OCI-LY3 (cell line): Measurements from ENCODE around the gene SUMF1.

Source experiments
- H2AFZ ChIP-seq: fragments of 200-600, 300-600 bp; shearing (Covaris generic); 2 replicates; pipeline ENCODE4 v1.6.0; 2014; ENCODE audit warnings: antibody characterized with exemption, low read depth, low read length
- H3K27ac ChIP-seq: fragments of 200-600, 300-600 bp; sonication (generic); 2 replicates; pipeline ENCODE4 v1.5.1; 2014; ENCODE audit warnings: mild to moderate bottlenecking, low read length, moderate library complexity, mixed read lengths
- H3K27me3 ChIP-seq: fragments of 200-600, 300-600 bp; sonication (generic); 2 replicates; pipeline ENCODE4 v1.6.1; 2014; ENCODE audit warnings: low read depth, low read length, mixed read lengths
- H3K36me3 ChIP-seq: fragments of 200-600, 300-600 bp; sonication (generic); replicated peaks from 2 replicates; pipeline ENCODE3; 2014; ENCODE audit warnings: low read depth, low read length, mixed read lengths
- H3K4me1 ChIP-seq: fragments of 300-600, 200-600 bp; sonication (generic); 2 replicates; pipeline ENCODE4 v1.6.1; 2014; ENCODE audit warnings: low read length, mixed read lengths
- H3K4me2 ChIP-seq: fragments of 200-600, 300-600 bp; sonication (generic); 2 replicates; pipeline ENCODE4 v1.6.1; 2014; ENCODE audit warnings: low read length, mixed read lengths
- H3K4me3 ChIP-seq: fragments of 300-600, 200-600 bp; sonication (generic); 2 replicates; pipeline ENCODE4 v1.5.1; 2014; ENCODE audit warnings: antibody characterized with exemption, mild to moderate bottlenecking, low read length, moderate library complexity
- H3K79me2 ChIP-seq: fragments of 300-600, 200-600 bp; shearing (Covaris generic); 2 replicates; pipeline ENCODE4 v1.6.1; 2014; ENCODE audit warnings: mild to moderate bottlenecking, low read length, mixed read lengths
- H3K9ac ChIP-seq: fragments of 300-600, 200-600 bp; shearing (Covaris generic); 2 replicates; pipeline ENCODE4 v1.6.0; 2014; ENCODE audit warnings: mild to moderate bottlenecking, low read length, moderate library complexity
- H3K9me3 ChIP-seq: fragments of 200-600, 300-600 bp; shearing (Covaris generic); 2 replicates; pipeline ENCODE4 v1.6.1; 2014; ENCODE audit warnings: low read length, mixed read lengths; ENCODE audit not compliant: insufficient read depth
- H4K20me1 ChIP-seq: fragments of 200-600, 300-600 bp; sonication (generic); 2 replicates; pipeline ENCODE4 v1.6.1; 2016; ENCODE audit warnings: low read length, mixed read lengths; ENCODE audit not compliant: insufficient read depth
- EZH2phosphoT487 ChIP-seq: fragments of 200-600 bp; shearing (Covaris generic); IDR thresholded peaks from 2 replicates; pipeline ENCODE4 v1.6.1; 2018; ENCODE audit warnings: antibody characterized with exemption, mixed run types, low read depth
- TF ChIP-seq, protein P1 (sequence below): fragments of 200-600, 300-600 bp; sonication (generic); IDR thresholded peaks from 2 replicates; pipeline ENCODE4 v1.5.1; 2014; ENCODE audit warnings: antibody characterized with exemption, low read length, low read depth

The SUMF1 gene

DNA sequence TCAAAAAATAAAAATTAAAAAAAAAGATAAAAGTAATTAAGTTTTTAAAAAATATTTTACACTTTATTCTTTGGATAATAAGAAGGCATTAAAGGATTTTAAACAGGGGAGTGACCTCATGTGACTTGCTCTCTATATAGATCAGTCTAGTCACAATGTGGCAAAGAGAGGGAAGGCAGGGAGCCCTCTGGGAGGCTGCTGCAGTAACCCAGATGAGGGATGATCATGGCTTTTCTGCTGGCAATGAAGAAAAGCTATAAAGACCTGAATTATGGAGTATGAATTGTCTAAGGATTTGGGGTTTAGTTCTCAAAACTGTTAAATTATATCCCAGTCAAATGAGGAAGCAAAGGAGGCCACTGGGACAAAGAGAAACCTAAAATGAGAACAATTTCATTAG lies 58.1 kb downstream of the SUMF1 start:
- no peaks in the 10 kb centered on the region for H3K27me3 ChIP-seq
- no peak overlapping the region for H3K27ac ChIP-seq
- H3K4me3 ChIP-seq = no peak overlapping the region
- H3K79me2 ChIP-seq = no peaks in the 10 kb centered on the region
- TF ChIP-seq, protein P1, sequence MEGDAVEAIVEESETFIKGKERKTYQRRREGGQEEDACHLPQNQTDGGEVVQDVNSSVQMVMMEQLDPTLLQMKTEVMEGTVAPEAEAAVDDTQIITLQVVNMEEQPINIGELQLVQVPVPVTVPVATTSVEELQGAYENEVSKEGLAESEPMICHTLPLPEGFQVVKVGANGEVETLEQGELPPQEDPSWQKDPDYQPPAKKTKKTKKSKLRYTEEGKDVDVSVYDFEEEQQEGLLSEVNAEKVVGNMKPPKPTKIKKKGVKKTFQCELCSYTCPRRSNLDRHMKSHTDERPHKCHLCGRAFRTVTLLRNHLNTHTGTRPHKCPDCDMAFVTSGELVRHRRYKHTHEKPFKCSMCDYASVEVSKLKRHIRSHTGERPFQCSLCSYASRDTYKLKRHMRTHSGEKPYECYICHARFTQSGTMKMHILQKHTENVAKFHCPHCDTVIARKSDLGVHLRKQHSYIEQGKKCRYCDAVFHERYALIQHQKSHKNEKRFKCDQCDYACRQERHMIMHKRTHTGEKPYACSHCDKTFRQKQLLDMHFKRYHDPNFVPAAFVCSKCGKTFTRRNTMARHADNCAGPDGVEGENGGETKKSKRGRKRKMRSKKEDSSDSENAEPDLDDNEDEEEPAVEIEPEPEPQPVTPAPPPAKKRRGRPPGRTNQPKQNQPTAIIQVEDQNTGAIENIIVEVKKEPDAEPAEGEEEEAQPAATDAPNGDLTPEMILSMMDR = no peak
- TF ChIP-seq EZH2phosphoT487 = no peak
- H4K20me1 ChIP-seq = no peaks in the 10 kb centered on the region
- H3K4me2 ChIP-seq = no peak overlapping the region
- no peaks in the 10 kb centered on the region for H3K36me3 ChIP-seq
- no peaks in the 10 kb centered on the region for H3K4me1 ChIP-seq
- H3K9ac ChIP-seq = no peak overlapping the region
- no peaks in the 10 kb centered on the region for H3K9me3 ChIP-seq
- no peak overlapping the region for H2AFZ ChIP-seq

DNA sequence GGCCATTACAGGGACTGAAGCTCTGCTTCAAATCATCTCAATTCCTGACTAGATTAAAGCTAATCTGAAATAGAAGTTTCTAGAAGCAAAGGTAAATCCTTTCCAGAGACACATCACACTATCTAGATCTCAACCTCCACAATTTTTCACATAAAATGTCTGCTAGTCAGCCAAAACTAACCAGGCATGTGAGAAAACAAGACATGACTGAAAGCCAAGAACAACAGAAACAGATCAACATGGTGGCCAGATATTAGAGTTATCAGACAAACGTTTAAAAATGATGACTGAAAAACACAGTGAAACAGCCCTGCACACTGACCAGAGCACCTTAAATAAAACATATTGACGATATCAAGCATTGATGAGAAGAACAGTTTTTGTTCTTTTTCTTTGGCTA lies 59.1 kb downstream of the SUMF1 start:
- no peak overlapping the region for H3K4me2 ChIP-seq
- no peak overlapping the region for H2AFZ ChIP-seq
- no peaks in the 10 kb centered on the region for H3K9me3 ChIP-seq
- no peaks in the 10 kb centered on the region for H3K27me3 ChIP-seq
- H3K79me2 ChIP-seq = no peaks in the 10 kb centered on the region
- H3K4me1 ChIP-seq = no peaks in the 10 kb centered on the region
- H3K36me3 ChIP-seq = no peaks in the 10 kb centered on the region
- H4K20me1 ChIP-seq = no peaks in the 10 kb centered on the region
- H3K9ac ChIP-seq = no peak overlapping the region
- no peak for TF ChIP-seq EZH2phosphoT487
- TF ChIP-seq, protein P1 = no peak
- no peak overlapping the region for H3K27ac ChIP-seq
- no peak overlapping the region for H3K4me3 ChIP-seq

DNA sequence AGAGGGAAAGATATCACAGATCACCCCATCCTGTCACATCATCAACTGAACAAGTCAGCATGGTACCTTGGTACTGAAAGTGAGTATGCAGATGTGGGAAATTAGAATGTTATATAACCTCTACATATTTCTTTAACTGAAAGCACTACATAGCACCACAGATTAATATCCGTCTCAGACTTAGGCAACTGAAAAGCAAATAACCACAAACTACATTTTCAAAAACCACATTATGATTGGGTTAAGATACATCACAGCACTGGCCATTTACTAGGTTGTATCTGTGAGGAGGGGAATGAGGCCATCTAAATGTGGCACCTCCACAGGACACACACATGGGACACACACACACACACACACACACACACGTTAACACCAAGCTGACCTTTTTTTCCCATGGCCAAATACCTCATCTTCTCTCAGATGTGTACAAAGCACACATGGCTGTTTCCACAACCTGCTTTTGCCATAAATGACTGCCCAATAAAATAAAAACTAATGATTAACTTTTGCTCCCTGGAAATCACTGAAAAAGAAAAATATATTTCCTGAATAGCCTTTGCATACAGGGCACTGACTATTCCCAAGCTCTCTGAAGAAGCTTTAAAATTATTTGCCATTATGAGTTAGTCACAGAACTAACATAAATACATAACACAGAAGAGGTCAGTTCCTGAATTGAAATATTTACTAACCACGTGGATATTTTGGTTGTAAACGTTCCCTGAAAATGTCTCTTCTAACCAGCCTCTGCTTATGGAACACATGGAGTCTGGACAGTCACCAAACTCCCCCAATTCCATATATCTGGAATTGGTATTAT lies 60.1 kb downstream of the SUMF1 start:
- no peaks in the 10 kb centered on the region for H3K9me3 ChIP-seq
- H3K36me3 ChIP-seq = no peaks in the 10 kb centered on the region
- no peak overlapping the region for H3K4me3 ChIP-seq
- no peak overlapping the region for H3K27ac ChIP-seq
- no peaks in the 10 kb centered on the region for H3K79me2 ChIP-seq
- no peaks in the 10 kb centered on the region for H4K20me1 ChIP-seq
- H3K9ac ChIP-seq = no peak overlapping the region
- no peaks in the 10 kb centered on the region for H3K27me3 ChIP-seq
- TF ChIP-seq, protein P1 = no peak
- no peak for TF ChIP-seq EZH2phosphoT487
- H3K4me1 ChIP-seq = no peaks in the 10 kb centered on the region
- H2AFZ ChIP-seq = no peak overlapping the region
- H3K4me2 ChIP-seq = no peak overlapping the region

DNA sequence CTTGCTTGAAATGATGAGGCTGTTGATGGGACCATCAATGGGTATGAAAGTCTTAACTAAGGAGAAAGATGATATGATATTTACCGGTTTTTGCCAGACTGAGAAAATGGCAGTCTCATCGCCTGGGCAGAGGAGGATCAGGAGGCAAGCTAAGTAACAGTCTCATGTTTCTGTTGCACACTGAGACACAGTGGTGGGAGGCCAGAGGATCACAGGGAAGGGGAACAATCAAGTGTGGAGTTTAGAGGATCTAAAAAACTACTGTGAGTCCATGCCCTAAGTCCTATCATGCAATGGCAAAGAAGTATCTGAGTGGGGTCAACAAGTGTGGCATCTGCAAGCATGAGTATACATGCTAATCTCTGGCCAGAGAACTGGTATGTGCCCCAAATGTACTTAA lies 62.2 kb downstream of the SUMF1 start:
- Histone ChIP-seq H3K27ac (no peak overlapping the region), H2AFZ (no peak overlapping the region), H3K79me2 (no peaks in the 10 kb centered on the region), H3K4me3 (no peak overlapping the region), H3K27me3 (no peaks in the 10 kb centered on the region), H3K9me3 (no peaks in the 10 kb centered on the region), H3K36me3 (no peaks in the 10 kb centered on the region), H3K4me1 (no peaks in the 10 kb centered on the region), H4K20me1 (no peaks in the 10 kb centered on the region), H3K4me2 (no peak overlapping the region), H3K9ac (no peak overlapping the region)
- TF ChIP-seq EZH2phosphoT487 = no peak
- TF ChIP-seq, protein P1 = no peak
